ENCODE measurements around the gene DGKB.

DNA sequence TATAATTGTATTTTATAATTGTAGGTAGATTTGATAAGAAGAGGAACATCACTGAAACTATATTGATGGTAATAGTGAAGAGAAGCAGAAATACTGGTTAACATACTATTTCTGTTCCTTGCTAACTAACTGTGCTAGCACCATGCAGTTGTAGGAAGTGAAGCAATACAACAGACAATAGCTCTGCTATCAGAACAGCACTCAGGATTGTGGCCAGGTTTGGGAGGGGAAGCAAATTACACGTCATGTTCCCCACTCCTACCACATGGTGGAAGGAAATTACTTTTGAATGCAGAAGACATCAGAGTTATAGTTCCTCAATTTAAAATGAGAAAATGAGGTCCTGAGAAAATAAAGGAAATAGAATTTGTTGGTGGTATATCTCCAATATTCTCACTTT lies 151.1 kb downstream of the DGKB start:
- TF ChIP-seq BACH2 (CRISPR knock-in tag; IDR thresholded peaks at IDR 0.05; ENCODE audit: borderline replicate concordance): no peak
- no peak for TF ChIP-seq GLIS3 (CRISPR knock-in tag; IDR thresholded peaks at IDR 0.05)
- TF ChIP-seq, protein P1, sequence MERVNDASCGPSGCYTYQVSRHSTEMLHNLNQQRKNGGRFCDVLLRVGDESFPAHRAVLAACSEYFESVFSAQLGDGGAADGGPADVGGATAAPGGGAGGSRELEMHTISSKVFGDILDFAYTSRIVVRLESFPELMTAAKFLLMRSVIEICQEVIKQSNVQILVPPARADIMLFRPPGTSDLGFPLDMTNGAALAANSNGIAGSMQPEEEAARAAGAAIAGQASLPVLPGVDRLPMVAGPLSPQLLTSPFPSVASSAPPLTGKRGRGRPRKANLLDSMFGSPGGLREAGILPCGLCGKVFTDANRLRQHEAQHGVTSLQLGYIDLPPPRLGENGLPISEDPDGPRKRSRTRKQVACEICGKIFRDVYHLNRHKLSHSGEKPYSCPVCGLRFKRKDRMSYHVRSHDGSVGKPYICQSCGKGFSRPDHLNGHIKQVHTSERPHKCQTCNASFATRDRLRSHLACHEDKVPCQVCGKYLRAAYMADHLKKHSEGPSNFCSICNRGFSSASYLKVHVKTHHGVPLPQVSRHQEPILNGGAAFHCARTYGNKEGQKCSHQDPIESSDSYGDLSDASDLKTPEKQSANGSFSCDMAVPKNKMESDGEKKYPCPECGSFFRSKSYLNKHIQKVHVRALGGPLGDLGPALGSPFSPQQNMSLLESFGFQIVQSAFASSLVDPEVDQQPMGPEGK (CRISPR knock-in tag; IDR thresholded peaks at IDR 0.05; ENCODE audit: borderline replicate concordance): no peak
- no peak for TF ChIP-seq RARB (CRISPR knock-in tag; IDR thresholded peaks at IDR 0.05)
- TF ChIP-seq, protein P2, sequence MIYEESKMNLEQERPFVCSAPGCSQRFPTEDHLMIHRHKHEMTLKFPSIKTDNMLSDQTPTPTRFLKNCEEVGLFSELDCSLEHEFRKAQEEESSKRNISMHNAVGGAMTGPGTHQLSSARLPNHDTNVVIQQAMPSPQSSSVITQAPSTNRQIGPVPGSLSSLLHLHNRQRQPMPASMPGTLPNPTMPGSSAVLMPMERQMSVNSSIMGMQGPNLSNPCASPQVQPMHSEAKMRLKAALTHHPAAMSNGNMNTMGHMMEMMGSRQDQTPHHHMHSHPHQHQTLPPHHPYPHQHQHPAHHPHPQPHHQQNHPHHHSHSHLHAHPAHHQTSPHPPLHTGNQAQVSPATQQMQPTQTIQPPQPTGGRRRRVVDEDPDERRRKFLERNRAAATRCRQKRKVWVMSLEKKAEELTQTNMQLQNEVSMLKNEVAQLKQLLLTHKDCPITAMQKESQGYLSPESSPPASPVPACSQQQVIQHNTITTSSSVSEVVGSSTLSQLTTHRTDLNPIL (CRISPR knock-in tag; IDR thresholded peaks at IDR 0.05; ENCODE audit: low read depth): no peak
- TF ChIP-seq ARNTL (CRISPR knock-in tag; IDR thresholded peaks at IDR 0.05; ENCODE audit: borderline replicate concordance, low read depth): no peak
- TF ChIP-seq, protein P3, sequence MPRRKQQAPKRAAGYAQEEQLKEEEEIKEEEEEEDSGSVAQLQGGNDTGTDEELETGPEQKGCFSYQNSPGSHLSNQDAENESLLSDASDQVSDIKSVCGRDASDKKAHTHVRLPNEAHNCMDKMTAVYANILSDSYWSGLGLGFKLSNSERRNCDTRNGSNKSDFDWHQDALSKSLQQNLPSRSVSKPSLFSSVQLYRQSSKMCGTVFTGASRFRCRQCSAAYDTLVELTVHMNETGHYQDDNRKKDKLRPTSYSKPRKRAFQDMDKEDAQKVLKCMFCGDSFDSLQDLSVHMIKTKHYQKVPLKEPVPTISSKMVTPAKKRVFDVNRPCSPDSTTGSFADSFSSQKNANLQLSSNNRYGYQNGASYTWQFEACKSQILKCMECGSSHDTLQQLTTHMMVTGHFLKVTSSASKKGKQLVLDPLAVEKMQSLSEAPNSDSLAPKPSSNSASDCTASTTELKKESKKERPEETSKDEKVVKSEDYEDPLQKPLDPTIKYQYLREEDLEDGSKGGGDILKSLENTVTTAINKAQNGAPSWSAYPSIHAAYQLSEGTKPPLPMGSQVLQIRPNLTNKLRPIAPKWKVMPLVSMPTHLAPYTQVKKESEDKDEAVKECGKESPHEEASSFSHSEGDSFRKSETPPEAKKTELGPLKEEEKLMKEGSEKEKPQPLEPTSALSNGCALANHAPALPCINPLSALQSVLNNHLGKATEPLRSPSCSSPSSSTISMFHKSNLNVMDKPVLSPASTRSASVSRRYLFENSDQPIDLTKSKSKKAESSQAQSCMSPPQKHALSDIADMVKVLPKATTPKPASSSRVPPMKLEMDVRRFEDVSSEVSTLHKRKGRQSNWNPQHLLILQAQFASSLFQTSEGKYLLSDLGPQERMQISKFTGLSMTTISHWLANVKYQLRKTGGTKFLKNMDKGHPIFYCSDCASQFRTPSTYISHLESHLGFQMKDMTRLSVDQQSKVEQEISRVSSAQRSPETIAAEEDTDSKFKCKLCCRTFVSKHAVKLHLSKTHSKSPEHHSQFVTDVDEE (CRISPR knock-in tag; IDR thresholded peaks at IDR 0.05): no peak
- TF ChIP-seq ISL1 (CRISPR knock-in tag; IDR thresholded peaks at IDR 0.05): no peak
- no peak for TF ChIP-seq PPARA (CRISPR knock-in tag; IDR thresholded peaks at IDR 0.05; ENCODE audit: borderline replicate concordance)
- TF ChIP-seq, protein P4, sequence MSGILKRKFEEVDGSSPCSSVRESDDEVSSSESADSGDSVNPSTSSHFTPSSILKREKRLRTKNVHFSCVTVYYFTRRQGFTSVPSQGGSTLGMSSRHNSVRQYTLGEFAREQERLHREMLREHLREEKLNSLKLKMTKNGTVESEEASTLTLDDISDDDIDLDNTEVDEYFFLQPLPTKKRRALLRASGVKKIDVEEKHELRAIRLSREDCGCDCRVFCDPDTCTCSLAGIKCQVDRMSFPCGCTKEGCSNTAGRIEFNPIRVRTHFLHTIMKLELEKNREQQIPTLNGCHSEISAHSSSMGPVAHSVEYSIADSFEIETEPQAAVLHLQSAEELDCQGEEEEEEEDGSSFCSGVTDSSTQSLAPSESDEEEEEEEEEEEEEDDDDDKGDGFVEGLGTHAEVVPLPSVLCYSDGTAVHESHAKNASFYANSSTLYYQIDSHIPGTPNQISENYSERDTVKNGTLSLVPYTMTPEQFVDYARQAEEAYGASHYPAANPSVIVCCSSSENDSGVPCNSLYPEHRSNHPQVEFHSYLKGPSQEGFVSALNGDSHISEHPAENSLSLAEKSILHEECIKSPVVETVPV (CRISPR knock-in tag; IDR thresholded peaks at IDR 0.05): no peak
- no peak for TF ChIP-seq CSDC2 (CRISPR knock-in tag; IDR thresholded peaks at IDR 0.05)
- TF ChIP-seq TOX (CRISPR knock-in tag; IDR thresholded peaks at IDR 0.05; ENCODE audit: borderline replicate concordance): no peak

Data from SK-N-SH treated with all-trans-retinoic acid at 6 μM for 48 hours (cell line).